OCI-LY7 (cell line): ENCODE data around the gene EPHA5. TPM values are rescaled to one million over a fixed set of nuclear protein-coding genes. Genes with fewer than 3 reads are reported as not detected.

Source experiments
- BruUV-seq: library from RNA; stranded (reverse); fragments of 400-500 nt; replicated peaks from 2 replicates; lab custom pipeline; 2021; lab: Mats Ljungman, UMichigan
- CTCF ChIA-PET: fragments of 300-600 bp; sonication (Branson Sonifier 250); formaldehyde crosslinking; loops from one replicate; lab custom pipeline; 2022; ENCODE audit warnings: antibody characterized with exemption; ENCODE audit not compliant: unreplicated experiment; lab: Charles Lee
- POLR2A ChIA-PET: fragments of 300-600 bp; sonication (Branson Sonifier 250); formaldehyde crosslinking; loops from one replicate; lab custom pipeline; 2022; ENCODE audit warnings: antibody characterized with exemption; lab: Charles Lee
- DNase-seq: peaks from one replicate; pipeline ENCODE4 v3.0.0-alpha.2; 2015; ENCODE audit warnings: low spot score
- H2AFZ ChIP-seq: fragments of 200-600 bp; sonication (generic), shearing (Covaris generic); 2 replicates; pipeline ENCODE4 v1.6.1; 2014; ENCODE audit warnings: mild to moderate bottlenecking, antibody characterized with exemption, low read length, moderate library complexity
- H3K27ac ChIP-seq: fragments of 200-600 bp; sonication (generic); 2 replicates; pipeline ENCODE4 v1.5.1; 2014; ENCODE audit warnings: mixed run types, low read depth, mild to moderate bottlenecking, moderate library complexity, low read length, inconsistent platforms; ENCODE audit not compliant: poor library complexity, severe bottlenecking
- H3K36me3 ChIP-seq: fragments of 200-600 bp; sonication (generic); 2 replicates; pipeline ENCODE4 v1.6.1; 2014; ENCODE audit warnings: mild to moderate bottlenecking, antibody characterized with exemption, low read length, moderate library complexity, mixed read lengths; ENCODE audit not compliant: insufficient read depth
- H3K4me1 ChIP-seq: fragments of 200-600 bp; sonication (generic); 2 replicates; pipeline ENCODE4 v1.5.1; 2014; ENCODE audit warnings: mild to moderate bottlenecking, low read length; ENCODE audit not compliant: insufficient read depth, poor library complexity, severe bottlenecking
- H3K4me2 ChIP-seq: fragments of 200-600 bp; sonication (generic); 2 replicates; pipeline ENCODE4 v1.6.1; 2014; ENCODE audit warnings: mild to moderate bottlenecking, low read length
- H3K4me3 ChIP-seq: fragments of 200-600 bp; sonication (generic); 2 replicates; pipeline ENCODE4 v1.5.1; 2014; ENCODE audit warnings: mild to moderate bottlenecking, low read depth, low read length; ENCODE audit not compliant: poor library complexity, severe bottlenecking
- H3K79me2 ChIP-seq: fragments of 200-600 bp; sonication (generic); 2 replicates; pipeline ENCODE4 v1.6.1; 2016; ENCODE audit warnings: low read depth, mild to moderate bottlenecking, low read length, moderate library complexity, mixed read lengths; ENCODE audit not compliant: insufficient read depth
- H3K9me2 ChIP-seq: fragments of 200-600 bp; sonication (generic); 2 replicates; pipeline ENCODE4 v1.6.1; 2016; ENCODE audit warnings: mild to moderate bottlenecking, low read length, mixed read lengths; ENCODE audit not compliant: insufficient read depth
- H3K9me3 ChIP-seq: fragments of 200-600 bp; sonication (generic); 2 replicates; pipeline ENCODE4 v1.6.1; 2014; ENCODE audit warnings: mild to moderate bottlenecking, mixed run types, low read length, mixed read lengths
- H4K20me1 ChIP-seq: fragments of 200-600 bp; sonication (generic); 2 replicates; pipeline ENCODE4 v1.6.1; 2014; ENCODE audit warnings: mild to moderate bottlenecking, antibody characterized with exemption, low read length, moderate library complexity, mixed read lengths; ENCODE audit not compliant: insufficient read depth
- CTCF ChIP-seq: fragments of 200-600 bp; sonication (generic); conservative IDR thresholded peaks from 2 replicates; pipeline ENCODE4 v1.5.1; 2014; ENCODE audit warnings: mild to moderate bottlenecking, antibody characterized with exemption, low read length, moderate library complexity, mixed read lengths
- EZH2phosphoT487 ChIP-seq: fragments of 200-600 bp; sonication (generic); IDR thresholded peaks from 2 replicates; pipeline ENCODE4 v1.6.1; 2018; ENCODE audit warnings: low read depth, borderline replicate concordance, mild to moderate bottlenecking, mixed run types, antibody characterized with exemption, low read length, moderate library complexity, mixed read lengths
- intact Hi-C: fragments of 100-400 bp; cut with micrococcal nuclease; formaldehyde crosslinking; loops from one replicate; pipeline ENCODE4 v1.10.0; 2022; ENCODE audit not compliant: unreplicated experiment
- total RNA-seq, 2 experiments: library from RNA; depleted of rRNA in 1 of 2; stranded (reverse); fragments of >200 nt in 1 of 2; shearing (Covaris generic) in 1 of 2; gene quantifications; 2 replicates each; pipeline ENCODE4 v1.2.3, GENCODE V29; 2014 to 2022

EPHA5 gene
- total RNA-seq, 2 experiments from 2014 or later, result not detected

DNA sequence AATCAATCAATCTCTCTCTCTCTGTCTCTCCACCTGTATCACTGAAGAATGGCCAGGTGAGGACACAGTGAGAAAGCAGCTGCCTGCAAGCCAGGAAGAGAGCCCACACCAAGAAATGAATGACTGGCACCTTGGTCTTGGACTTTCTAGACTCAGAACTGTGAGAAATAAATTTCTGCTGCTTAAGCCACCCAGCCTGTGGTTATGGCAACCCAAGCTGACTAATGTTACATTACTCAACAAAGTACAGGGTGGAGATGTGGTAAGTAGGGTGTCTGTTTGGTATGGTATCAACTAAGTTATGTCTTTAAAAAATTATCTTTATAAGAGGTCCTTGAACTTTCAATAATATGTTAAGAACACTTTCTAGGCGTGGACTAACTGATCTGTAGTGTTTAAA, 159.3 kb downstream of the EPHA5 start:
- intact Hi-C loops, result no loop called here
- CTCF ChIA-PET, result no interaction called here
- Histone ChIP-seq H4K20me1 (no peaks in the 10 kb centered on the region), H3K27ac (no peak overlapping the region), H3K79me2 (no peaks in the 10 kb centered on the region), H3K9me2 (no peaks in the 10 kb centered on the region), H3K4me3 (no peak overlapping the region), H3K4me2 (no peak overlapping the region), H3K9me3 (no peaks in the 10 kb centered on the region; the same call in 1 of the 2 replicates), H2AFZ (no peak overlapping the region), H3K4me1 (no peaks in the 10 kb centered on the region), H3K36me3 (no peaks in the 10 kb centered on the region)
- BruUV-seq, result no TSS peak
- DNase-seq, result no peak
- POLR2A ChIA-PET, result no interaction called here
- TF ChIP-seq EZH2phosphoT487 (no peak), CTCF (no peak)

GRCh38 chr4:65508168-65508567, 162.1 kb downstream of the EPHA5 start:
- no peak for TF ChIP-seq EZH2phosphoT487
- Histone ChIP-seq H4K20me1 (no peaks in the 10 kb centered on the region), H3K4me3 (no peak overlapping the region), H3K9me3 (no peaks in the 10 kb centered on the region), H3K27ac (no peak overlapping the region), H3K4me2 (no peak overlapping the region), H3K4me1 (no peaks in the 10 kb centered on the region), H3K9me2 (no peaks in the 10 kb centered on the region), H2AFZ (no peak overlapping the region), H3K36me3 (no peaks in the 10 kb centered on the region), H3K79me2 (no peaks in the 10 kb centered on the region)
- no TSS peak for BruUV-seq
- no peak for DNase-seq
- ChIA-PET POLR2A (no interaction called here), CTCF (no interaction called here)
- intact Hi-C loops, result no loop called here

GRCh38 chr4:65502131-65502701, 168.1 kb downstream of the EPHA5 start:
- no peaks in the 10 kb centered on the region for H4K20me1 ChIP-seq
- POLR2A ChIA-PET, result no interaction called here
- no peaks in the 10 kb centered on the region for H3K9me2 ChIP-seq
- H3K4me2 ChIP-seq, result no peak overlapping the region
- no peaks in the 10 kb centered on the region for H3K9me3 ChIP-seq
- no peaks in the 10 kb centered on the region for H3K79me2 ChIP-seq
- intact Hi-C loops, result no loop called here
- H2AFZ ChIP-seq, result no peak overlapping the region
- no TSS peak for BruUV-seq
- H3K36me3 ChIP-seq, result no peaks in the 10 kb centered on the region
- no peaks in the 10 kb centered on the region for H3K4me1 ChIP-seq
- CTCF ChIA-PET, result no interaction called here
- no peak overlapping the region for H3K4me3 ChIP-seq
- no peak for TF ChIP-seq EZH2phosphoT487
- no peak for TF ChIP-seq CTCF
- no peak overlapping the region for H3K27ac ChIP-seq
- no peak for DNase-seq
